ENCODE results near the gene IPO9.
"Not testable (repeated sequence)": the region's sequence is repeated elsewhere in the genome, so short reads cannot be mapped to it uniquely, and the experiment has no call there.

Gene IPO9

DNA sequence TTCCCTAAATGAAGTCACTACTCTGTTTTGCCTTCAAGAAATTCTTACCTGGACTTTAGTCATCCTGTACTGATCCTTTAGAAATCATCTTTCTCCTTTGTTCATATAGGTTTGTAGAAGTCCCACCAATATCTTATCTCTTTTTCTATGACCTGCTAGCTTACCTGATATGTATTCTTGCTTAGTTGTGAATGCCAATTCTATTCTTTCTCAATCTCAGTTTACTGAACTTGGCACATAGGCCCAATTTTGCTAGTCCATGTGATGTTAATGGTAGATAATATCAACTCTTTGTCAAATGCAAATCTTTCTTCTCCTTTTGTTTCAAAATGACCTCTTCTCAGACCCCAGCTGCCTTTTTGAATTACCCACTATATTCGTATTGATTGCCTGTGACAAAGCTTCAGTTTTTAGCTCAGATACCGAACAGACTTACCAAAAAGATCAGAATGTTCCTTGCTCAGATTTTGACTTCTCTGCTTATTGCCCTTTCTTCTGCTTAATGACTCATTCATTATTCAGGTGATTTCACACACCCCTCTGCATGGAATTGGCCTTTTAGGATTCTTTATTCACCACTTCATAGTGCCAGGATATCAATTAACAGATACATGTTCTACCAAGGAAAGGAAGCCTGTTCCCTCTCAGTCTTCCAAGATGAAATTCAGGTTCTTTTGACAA, 20.6 kb downstream of the IPO9 start:
- TF ChIP-seq, protein P1, sequence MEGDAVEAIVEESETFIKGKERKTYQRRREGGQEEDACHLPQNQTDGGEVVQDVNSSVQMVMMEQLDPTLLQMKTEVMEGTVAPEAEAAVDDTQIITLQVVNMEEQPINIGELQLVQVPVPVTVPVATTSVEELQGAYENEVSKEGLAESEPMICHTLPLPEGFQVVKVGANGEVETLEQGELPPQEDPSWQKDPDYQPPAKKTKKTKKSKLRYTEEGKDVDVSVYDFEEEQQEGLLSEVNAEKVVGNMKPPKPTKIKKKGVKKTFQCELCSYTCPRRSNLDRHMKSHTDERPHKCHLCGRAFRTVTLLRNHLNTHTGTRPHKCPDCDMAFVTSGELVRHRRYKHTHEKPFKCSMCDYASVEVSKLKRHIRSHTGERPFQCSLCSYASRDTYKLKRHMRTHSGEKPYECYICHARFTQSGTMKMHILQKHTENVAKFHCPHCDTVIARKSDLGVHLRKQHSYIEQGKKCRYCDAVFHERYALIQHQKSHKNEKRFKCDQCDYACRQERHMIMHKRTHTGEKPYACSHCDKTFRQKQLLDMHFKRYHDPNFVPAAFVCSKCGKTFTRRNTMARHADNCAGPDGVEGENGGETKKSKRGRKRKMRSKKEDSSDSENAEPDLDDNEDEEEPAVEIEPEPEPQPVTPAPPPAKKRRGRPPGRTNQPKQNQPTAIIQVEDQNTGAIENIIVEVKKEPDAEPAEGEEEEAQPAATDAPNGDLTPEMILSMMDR (IDR thresholded peaks at IDR 0.05), result no peak
- no peaks in the 10 kb centered on the region for H3K9me3 ChIP-seq (ENCODE audit: control insufficient read depth, low read length)
- H3K4me3 ChIP-seq (ENCODE audit: low read depth, low read length), result no peak overlapping the region
- H3K27me3 ChIP-seq (ENCODE audit: control insufficient read depth, insufficient read depth, low read length), result no peaks in the 10 kb centered on the region
- H3K4me1 ChIP-seq, result no peaks in the 10 kb centered on the region
- H3K9ac ChIP-seq, result no peak overlapping the region
- H3K36me3 ChIP-seq (ENCODE audit: control insufficient read depth, insufficient read depth, low read length), result no peaks in the 10 kb centered on the region
- H3K79me2 ChIP-seq, result no peaks in the 10 kb centered on the region
- no peak overlapping the region for H3K4me2 ChIP-seq (ENCODE audit: low read length)
- no peak overlapping the region for H3K27ac ChIP-seq
- H2AFZ ChIP-seq, result no peak overlapping the region

DNA sequence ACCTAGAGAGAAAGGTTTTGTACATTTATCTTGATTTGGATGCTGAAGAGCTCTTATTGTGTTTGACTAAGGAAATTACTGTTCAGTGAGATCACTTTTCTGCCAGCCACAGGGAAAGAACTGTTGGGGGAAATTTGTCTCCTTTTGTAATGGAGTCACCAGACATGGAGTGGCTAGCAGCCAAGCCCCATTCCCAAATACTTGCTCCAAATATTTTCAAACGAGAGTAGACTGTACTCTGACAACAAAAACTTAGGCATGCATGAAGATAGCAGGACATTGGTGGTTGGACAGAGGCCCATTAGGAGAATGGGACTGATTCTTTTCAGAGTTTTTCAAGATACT, 21.1 kb downstream of the IPO9 start:
- H3K4me1 ChIP-seq, result no peaks in the 10 kb centered on the region
- H3K36me3 ChIP-seq (ENCODE audit: control insufficient read depth, insufficient read depth, low read length), result no peaks in the 10 kb centered on the region
- no peaks in the 10 kb centered on the region for H3K27me3 ChIP-seq (ENCODE audit: control insufficient read depth, insufficient read depth, low read length)
- no peak overlapping the region for H3K27ac ChIP-seq
- no peak overlapping the region for H3K4me3 ChIP-seq (ENCODE audit: low read depth, low read length)
- H3K79me2 ChIP-seq, result no peaks in the 10 kb centered on the region
- no peak overlapping the region for H3K4me2 ChIP-seq (ENCODE audit: low read length)
- TF ChIP-seq, protein P1 (IDR thresholded peaks at IDR 0.05), result no peak
- H2AFZ ChIP-seq, result no peak overlapping the region
- no peaks in the 10 kb centered on the region for H3K9me3 ChIP-seq (ENCODE audit: control insufficient read depth, low read length)
- no peak overlapping the region for H3K9ac ChIP-seq

DNA sequence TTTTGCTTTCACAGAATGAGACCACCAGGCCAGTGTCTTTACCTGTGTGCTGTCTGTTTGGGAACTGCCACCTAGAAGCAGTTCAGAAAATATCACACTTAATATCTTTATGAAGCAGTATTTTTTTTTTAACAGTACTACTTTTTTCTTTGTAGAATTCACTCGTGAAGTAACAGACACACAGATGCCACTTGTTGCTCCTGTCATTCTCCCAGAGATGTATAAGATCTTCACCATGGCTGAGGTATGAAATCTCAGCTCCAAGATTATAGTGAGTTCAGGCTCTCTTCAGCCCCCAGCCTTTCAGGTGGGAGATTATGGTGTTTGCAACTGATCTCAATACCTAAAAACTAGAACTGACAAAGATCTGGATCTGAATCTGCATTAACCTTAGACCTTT, 23.0 kb downstream of the IPO9 start:
- no peaks in the 10 kb centered on the region for H3K4me1 ChIP-seq
- no peak overlapping the region for H3K9ac ChIP-seq
- no peaks in the 10 kb centered on the region for H3K9me3 ChIP-seq (ENCODE audit: control insufficient read depth, low read length)
- no peak overlapping the region for H3K4me2 ChIP-seq (ENCODE audit: low read length)
- H3K36me3 ChIP-seq (ENCODE audit: control insufficient read depth, insufficient read depth, low read length), result no peaks in the 10 kb centered on the region
- H3K27ac ChIP-seq, result no peak overlapping the region
- TF ChIP-seq, protein P1 (IDR thresholded peaks at IDR 0.05), result no peak
- H3K27me3 ChIP-seq (ENCODE audit: control insufficient read depth, insufficient read depth, low read length), result no peaks in the 10 kb centered on the region
- H3K4me3 ChIP-seq (ENCODE audit: low read depth, low read length), result no peak overlapping the region
- no peak overlapping the region for H2AFZ ChIP-seq
- no peaks in the 10 kb centered on the region for H3K79me2 ChIP-seq

DNA sequence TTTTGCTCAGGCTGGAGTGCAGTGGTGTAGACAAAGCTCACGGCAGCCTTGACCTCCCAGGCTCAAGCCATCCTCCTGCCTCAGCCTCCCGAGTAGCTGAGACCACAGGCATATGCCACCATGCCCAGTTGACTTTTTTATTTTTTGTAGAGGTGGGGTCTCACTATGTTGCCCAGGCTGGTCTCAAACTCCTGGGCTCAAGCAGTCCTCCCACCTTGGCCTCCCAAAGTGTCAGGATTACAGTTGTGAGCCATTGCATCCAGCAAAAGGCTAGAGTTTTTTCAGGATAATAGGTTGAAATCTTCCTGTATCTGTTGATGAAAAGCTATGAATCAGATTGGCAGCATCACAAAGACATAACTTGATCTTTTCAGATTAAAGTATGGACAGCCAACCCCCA, 27.8 kb downstream of the IPO9 start:
- H3K27me3 ChIP-seq (ENCODE audit: control insufficient read depth, insufficient read depth, low read length); H2AFZ ChIP-seq; H3K9ac ChIP-seq; H3K27ac ChIP-seq; H3K4me1 ChIP-seq; H3K79me2 ChIP-seq; H3K4me2 ChIP-seq (ENCODE audit: low read length); H3K4me3 ChIP-seq (ENCODE audit: low read depth, low read length); H3K36me3 ChIP-seq (ENCODE audit: control insufficient read depth, insufficient read depth, low read length); H3K9me3 ChIP-seq (ENCODE audit: control insufficient read depth, low read length): not testable (repeated sequence)

DNA sequence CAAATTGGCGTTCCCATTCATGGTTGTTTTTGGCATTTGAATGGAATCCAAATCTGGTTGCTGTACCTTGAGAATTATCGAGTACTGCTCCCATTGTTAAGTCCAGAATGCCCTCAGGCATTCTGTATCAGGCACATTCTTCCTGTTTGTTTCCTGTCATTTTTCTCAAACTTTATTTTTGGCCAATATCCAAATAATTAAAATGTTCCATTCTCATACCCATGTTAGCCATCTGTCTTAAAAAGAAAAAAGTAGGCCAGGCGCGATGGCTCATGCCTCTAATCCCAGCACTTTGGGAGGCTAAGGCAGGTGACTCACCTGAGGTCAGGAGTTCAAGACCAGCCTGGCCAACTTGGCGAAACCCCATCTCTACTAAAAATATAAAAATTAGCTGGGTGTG, 30.5 kb downstream of the IPO9 start:
- Histone ChIP-seq H2AFZ (no peak overlapping the region), H3K79me2 (no peaks in the 10 kb centered on the region), H3K4me1 (no peaks in the 10 kb centered on the region), H3K4me3 (ENCODE audit: low read depth, low read length) (no peak overlapping the region), H3K4me2 (ENCODE audit: low read length) (no peak overlapping the region), H3K9ac (no peak overlapping the region), H3K27ac (no peak overlapping the region), H3K36me3 (ENCODE audit: control insufficient read depth, insufficient read depth, low read length) (no peaks in the 10 kb centered on the region), H3K27me3 (ENCODE audit: control insufficient read depth, insufficient read depth, low read length) (no peaks in the 10 kb centered on the region), H3K9me3 (ENCODE audit: control insufficient read depth, low read length) (no peaks in the 10 kb centered on the region)
- TF ChIP-seq, protein P1 (IDR thresholded peaks at IDR 0.05), result no peak
